Activated CD4-positive, alpha-beta T cell treated with anti-CD3 and anti-CD28 coated beads, Interleukin-2, Interleukin-4, amounts not matched to agents 100 ng/mL and 50 ng/mL, durations not matched to agents 16 hours and 8 hours (primary cell): ENCODE data around the gene XG.
"Not testable (repeated sequence)": the region's sequence is repeated elsewhere in the genome, so short reads cannot be mapped to it uniquely, and the experiment has no call there.

Experiments used
- DNase-seq: peaks from one replicate; pipeline ENCODE4 v3.0.0-alpha.2; 2020; ENCODE audit warnings: low spot score

Gene XG

GRCh38 chrX:2733286-2733685, 18.6 kb upstream of the XG start:
- DNase-seq, result no peak

GRCh38 chrX:2735270-2735669, 16.6 kb upstream of the XG start:
- DNase-seq, result no peak

GRCh38 chrX:2740672-2741071, 11.2 kb upstream of the XG start:
- no peak for DNase-seq

- DNase-seq, result no peak
Observed at GRCh38 chrX:2741386-2741785, 10.5 kb upstream of the XG start.

DNA sequence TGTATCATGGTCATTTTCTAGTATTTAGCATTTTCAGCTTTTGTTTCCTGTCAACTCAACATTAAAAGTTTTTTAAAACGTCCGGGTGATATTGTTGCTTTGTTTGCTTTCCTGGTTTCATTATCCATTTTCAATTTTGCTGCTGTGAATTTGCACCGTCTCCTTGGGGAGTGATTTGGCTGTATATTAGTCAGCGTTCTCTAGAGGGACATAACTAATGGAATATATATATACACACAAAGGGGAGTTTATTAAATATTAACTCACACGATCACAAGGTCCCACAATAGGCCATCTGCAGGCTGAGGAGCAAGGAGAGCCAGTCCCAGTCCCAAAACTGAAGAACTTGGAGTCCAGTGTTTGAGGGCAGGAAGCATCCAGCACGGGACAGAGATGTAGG, 5.6 kb upstream of the XG start:
- not testable (repeated sequence) for DNase-seq

DNA sequence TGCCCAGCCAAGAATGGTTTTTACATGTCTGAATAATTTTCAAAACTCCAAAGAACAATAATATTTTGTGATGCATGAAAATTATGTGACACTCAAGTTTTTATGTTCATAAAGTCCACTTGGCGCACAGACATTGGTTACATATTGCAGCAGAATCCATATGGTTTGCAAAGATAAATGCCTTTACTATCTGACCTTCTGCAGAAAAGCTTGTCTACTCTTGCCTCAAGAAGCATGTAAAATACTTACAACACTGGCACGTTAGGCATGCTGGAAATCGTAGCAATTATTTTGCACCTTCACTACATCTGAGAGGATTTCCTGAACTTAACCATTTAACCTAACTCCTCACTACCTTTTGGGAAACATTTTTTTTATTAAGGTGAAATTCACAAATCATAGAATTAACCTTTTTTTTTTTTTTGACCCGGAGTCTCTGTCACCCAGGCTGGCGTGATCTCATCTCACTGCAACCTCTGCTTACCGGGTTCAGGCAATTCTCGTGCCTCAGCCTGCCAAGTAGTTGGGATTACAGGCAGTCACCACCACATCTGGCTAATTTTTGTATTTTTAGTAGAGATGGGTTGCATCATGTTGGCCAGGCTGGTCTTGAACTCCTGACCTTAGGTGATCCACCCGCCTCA, 3.5 kb upstream of the XG start:
- no peak for DNase-seq

- DNase-seq, result no peak
Observed at GRCh38 chrX:2748815-2749188, 3.0 kb upstream of the XG start.

DNA sequence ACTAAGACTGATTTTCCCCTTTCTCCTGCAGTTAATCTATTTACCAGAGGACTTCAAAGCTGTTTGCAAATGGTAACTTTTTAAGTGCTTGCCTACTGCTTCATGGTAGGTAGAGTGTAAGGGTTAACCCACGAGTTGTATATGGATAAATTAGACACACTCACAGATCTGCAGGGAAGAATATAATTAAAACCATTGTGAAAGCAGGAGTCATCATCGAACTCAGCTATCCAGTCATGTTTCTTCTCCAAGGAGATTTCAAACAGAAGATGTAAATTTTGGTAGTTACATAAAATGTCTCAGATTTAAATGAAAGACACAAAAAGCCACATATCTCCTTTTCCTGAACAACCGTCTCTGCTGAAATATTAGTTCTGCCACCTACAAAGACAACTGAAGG, 549 bp upstream of the XG start:
- no peak for DNase-seq

- not testable (repeated sequence) for DNase-seq
Observed at GRCh38 chrX:2752441-2752840, 601 bp downstream of the XG start.

DNA sequence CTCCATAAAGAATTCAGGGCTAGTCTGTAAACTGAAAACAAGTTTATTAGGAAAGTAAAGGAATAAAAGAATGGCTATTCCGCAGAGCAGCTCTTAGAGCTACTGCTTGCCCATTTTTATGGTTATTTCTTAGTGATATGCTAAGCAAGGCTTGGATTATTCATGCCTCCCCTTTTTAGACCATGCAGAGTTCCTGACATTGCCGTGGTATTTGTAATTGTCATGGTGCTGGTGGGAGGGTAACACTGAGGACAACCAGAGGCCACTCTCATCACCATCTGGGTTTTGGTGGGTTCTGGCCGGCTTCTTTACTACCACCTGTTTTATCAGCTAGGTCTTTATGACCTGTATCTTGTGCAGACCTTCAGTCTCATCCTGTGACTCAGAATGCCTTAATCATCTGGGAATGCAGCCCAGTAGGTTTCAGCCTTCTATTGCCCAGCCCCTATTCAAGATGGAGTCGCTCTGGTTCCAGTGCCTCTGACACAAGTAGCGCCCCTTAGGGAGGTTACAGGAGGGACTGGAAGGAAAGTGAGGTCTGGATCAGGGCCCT, 3.4 kb downstream of the XG start:
- not testable (repeated sequence) for DNase-seq

- no peak for DNase-seq
Observed at GRCh38 chrX:2756548-2756947, 4.7 kb downstream of the XG start.

DNA sequence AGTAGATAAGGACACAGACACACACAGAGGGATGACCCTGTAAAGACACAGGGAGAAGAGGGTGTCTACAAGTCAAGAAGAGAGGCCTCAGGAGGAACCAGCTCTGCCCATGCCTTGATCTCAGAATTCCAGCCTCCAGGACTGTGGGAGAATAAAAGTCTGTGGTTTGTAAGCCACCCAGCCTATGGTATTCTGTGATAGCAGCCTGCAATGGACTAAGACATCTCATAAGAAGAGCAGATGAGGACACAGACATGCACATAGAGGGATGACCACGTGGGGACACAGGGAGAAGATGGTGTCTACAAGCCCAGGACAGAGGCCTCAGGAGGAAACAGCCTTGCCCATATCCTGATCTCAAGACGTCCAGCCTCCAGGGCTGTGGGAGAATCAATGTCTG, 9.4 kb downstream of the XG start:
- DNase-seq, result no peak

- not testable (repeated sequence) for DNase-seq
Observed at GRCh38 chrX:2762671-2763070, 10.8 kb downstream of the XG start.

DNA sequence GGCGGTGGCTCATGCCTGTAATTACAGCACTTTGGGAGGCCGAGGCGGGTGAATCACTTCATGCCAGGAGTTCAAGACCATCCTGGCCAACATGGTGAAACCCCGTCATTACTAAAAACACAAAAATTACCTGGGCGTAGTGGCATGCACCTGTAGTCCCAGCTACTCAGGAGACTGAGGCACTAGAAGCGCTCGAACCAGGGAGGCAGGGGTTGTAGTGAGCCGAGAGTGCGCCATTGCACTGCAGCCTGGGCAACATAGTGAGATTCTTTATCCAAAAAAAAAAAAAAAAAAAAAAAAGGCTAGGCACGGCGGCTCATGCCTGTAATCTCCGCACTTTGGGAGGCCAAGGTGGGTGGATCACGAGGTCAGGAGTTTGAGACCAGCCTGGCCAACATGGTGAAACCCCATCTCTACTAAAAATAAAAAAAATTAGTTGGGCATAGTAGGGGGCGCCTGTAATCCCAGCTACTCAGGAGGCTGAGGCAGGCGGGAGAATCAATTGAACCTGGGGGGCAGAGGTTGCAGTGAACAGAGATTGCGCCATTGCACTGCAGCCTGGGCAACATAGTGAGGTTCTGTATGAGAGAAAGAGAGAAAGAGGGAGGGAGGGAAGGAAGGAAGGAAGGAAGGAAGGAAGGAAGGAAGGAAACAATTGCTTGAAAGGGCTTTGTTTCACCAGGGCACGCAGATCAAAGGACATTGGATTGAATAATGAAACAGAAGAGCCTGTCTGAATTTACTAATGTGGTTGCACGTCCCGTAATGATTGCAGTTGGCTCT, 13.1 kb downstream of the XG start:
- not testable (repeated sequence) for DNase-seq

DNA sequence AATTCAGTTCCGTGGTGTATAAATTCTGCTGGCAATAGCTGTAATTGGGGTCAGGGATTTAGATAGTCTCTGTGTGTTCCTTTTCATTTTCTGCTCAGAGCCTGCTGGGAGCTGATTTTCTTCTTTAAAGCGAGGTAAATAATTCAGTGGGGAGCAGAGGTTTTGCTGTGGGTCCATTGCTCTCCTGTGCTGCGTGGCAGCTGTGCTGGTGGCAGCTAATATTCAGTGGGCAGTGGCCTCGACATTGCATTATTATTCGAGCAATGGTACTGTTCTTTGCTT, 13.7 kb downstream of the XG start:
- DNase-seq, result no peak

DNA sequence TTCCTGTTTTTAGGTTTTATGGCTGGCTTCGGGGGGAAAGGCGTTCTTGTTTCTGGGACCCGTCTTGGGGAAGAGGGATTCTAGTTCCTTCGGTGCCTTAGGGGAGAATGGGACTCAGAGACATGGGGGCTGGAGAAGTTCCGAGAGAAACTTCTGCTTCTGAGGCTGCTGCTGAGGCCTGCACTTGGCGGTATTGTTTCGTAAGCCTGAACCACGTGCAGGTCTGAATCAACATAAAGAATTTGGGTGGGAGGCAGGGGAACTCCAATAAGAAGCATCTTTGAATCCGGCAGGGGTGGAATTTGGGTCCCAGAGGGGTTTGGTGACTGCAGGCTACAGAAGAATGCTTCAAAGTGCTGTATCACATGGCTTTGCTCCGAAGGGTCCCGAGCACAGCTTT, 15.1 kb downstream of the XG start:
- DNase-seq, result no peak

- DNase-seq, result no peak
Observed at GRCh38 chrX:2767631-2768455, 16.0 kb downstream of the XG start.

DNA sequence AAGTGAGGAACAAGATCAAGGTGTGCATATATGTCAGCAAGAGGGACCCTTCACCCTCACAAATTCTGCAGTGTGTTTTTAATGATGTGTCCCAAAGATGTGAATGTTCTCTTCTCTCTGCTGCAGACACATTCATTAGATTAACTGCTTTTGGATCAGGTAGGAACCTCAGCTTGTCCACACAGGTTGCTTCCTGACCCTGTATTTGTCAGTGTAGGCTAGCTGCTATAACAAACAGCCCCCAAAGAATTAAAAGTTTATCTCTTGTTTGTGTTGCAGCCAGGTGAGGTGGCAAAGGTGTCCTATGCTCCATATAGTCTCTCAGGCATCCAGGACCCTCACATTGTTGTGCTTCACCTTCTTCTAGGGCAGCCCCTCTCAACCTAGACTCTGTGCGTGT, 17.8 kb downstream of the XG start:
- no peak for DNase-seq

DNA sequence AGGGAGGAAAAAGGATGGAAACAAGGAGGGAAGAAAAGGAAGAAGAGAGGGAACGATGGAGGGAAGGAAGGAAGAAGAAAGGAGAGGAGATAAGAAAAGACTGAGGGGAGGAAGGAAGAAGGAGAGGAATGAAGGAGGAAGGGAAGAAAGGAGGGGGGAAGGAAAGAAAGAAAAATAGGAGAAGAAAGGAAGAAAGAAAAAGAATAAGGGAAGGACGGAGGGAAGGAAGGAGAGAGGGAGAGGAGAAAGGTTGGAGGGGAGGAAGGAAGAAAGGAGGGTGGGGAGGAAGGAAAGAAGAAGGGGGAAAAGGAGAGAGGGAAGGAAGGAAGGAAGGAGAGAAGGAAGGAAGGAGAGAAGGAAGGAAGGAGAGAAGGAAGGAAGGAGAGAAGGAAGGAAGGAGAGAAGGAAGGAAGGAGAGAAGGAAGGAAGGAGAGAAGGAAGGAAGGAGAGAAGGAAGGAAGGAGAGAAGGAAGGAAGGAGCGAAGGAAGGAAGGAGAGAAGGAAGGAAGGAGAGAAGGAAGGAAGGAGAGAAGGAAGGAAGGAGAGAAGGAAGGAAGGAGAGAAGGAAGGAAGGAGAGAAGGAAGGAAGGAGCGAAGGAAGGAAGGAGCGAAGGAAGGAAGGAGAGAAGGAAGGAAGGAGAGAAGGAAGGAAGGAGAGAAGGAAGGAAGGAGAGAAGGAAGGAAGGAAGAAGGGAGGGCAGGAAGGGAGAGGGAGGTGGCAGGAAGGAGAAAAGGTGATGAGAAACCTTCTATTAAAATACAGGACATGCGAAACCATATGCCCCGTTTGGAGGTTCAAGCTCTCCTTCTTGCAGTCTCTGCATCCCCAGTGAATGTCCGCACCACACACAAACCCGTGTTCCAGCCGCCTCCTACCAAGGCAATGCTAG, 21.6 kb downstream of the XG start:
- DNase-seq, result not testable (repeated sequence)

GRCh38 chrX:2774057-2774456, 22.2 kb downstream of the XG start:
- DNase-seq, result no peak

- no peak for DNase-seq
Observed at GRCh38 chrX:2774776-2775175, 22.9 kb downstream of the XG start.
